Measurements from ENCODE around the gene SH3BP5.
A peak's percentile ranks its signal among the peaks of the same experiment; 100 is the strongest.

Gene SH3BP5

DNA sequence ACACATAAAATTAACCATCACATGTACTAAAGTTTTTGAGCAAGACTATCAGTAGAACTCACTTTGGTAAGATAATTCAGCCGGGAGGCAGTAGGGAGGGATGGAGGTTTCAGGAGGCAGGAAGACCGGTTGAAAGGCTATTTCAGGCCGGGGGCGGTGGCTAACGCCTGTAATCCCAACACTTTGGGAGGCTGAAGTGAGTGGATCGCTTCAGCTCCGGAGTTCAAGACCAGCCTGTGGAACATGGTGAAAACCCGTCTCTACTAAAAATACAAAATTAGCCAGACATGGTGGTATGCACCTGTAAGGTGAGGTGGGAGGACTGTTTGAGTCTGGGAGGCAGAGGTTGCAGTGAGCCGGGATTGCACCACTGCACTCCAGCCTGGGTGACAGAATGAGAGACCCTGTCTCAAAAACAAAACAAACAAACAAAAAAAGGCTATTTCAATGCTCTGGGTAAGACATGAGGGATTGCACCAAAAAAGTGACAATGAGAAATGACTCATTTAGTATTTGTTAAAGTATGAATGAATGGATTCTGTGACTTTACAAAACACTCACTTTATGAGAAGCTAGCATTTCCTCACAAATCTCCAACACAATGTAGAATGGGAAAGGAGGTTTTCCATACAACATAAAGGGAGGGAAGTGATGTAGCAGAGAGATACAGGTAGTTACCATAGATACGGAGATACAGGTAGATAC lies 43.9 kb downstream of the SH3BP5 start:
- no peak for DNase-seq (ENCODE audit: extremely low read depth, low read depth)
- TF ChIP-seq CTCF (IDR thresholded peaks at IDR 0.05; ENCODE audit: low read depth, low read length) = no peak

DNA sequence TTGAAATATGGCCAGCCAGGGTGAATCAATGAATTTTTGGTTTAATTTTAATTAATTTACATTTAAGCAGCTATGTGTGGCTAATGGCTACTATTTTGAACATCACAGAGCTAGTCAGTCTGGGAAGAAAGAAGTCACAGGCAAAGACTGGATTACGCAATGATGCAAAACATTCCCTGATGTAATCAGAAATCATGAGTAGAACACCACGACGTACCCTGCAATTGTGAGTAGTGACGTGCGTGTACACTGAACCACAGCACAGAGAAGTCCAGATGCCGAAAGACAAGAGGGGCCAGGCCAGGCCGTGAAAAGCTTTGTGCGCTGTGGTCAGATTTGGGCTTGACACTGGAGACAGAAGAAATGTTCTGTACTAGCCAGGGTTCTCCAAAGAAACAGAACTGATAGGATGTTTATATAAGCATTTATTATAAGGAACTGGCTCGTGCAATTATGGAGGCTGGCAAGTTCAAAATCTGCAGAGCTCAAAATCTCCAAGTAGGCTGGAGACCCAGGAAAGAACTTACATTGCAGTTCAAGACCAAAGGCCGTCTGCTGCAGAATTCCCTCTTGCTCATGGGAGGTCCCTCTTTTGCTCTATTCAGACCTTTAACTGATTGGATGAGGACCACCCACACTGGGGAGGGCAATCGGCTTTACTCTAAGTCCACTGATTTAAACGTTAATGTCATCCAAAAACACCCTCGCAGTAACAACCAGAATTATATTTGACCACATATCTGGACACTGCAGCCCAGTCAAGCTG lies 44.6 kb downstream of the SH3BP5 start:
- peak; percentile 85 for DNase-seq (ENCODE audit: extremely low read depth, low read depth)
- TF ChIP-seq CTCF (IDR thresholded peaks at IDR 0.05; ENCODE audit: low read depth, low read length) = no peak

DNA sequence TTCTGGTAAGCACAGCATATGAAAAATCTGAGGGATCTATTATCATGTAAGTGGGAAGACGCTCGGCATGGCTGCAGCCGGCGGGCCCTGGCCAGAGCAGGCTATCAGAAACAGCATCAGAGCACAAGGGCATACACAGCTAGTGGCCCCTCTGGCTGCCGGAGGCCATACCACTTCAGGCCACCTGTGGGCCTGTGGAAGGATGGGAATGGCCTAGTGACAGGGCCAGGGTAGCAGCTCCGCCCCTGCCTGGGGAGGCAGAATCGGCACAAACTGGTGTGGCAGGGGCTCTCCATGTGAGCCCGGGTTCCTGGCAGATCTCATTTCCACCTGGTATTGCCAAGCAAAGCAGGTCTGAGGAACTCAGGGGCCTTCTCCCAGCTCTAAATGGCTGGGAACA lies 46.4 kb downstream of the SH3BP5 start:
- no peak for DNase-seq (ENCODE audit: extremely low read depth, low read depth)
- TF ChIP-seq CTCF (IDR thresholded peaks at IDR 0.05; ENCODE audit: low read depth, low read length) = no peak

GRCh38 chr3:15284121-15284889 lies 48.1 kb downstream of the SH3BP5 start:
- TF ChIP-seq CTCF (IDR thresholded peaks at IDR 0.05; ENCODE audit: low read depth, low read length) = no peak

GRCh38 chr3:15283702-15284101 lies 48.7 kb downstream of the SH3BP5 start:
- no peak for DNase-seq (ENCODE audit: extremely low read depth, low read depth)
- no peak for TF ChIP-seq CTCF (IDR thresholded peaks at IDR 0.05; ENCODE audit: low read depth, low read length)

More at GRCh38 chr3:15284121-15284889, 48.1 kb downstream of the SH3BP5 start:
- DNase-seq (ENCODE audit: extremely low read depth, low read depth) = no peak

GRCh38 chr3:15281817-15282216 lies 50.6 kb downstream of the SH3BP5 start:
- DNase-seq (ENCODE audit: extremely low read depth, low read depth) = no peak
- TF ChIP-seq CTCF (IDR thresholded peaks at IDR 0.05; ENCODE audit: low read depth, low read length) = no peak
